ENCODE data around the gene MEGF11. TPM values are rescaled to one million over a fixed set of nuclear protein-coding genes. Genes with fewer than 3 reads are reported as not detected.

MEGF11 gene
- total RNA-seq, 1 experiment from 2014 or later: not detected

- no TSS peak for BruUV-seq (replicated peaks)
- Histone ChIP-seq H3K4me3 (ENCODE audit: low read length) (no peak overlapping the region), H3K4me1 (ENCODE audit: insufficient read depth, low read length) (no peaks in the 10 kb centered on the region), H3K36me3 (ENCODE audit: low read depth, low read length) (no peaks in the 10 kb centered on the region), H3K9me3 (ENCODE audit: low read length) (no peaks in the 10 kb centered on the region), H3K27me3 (ENCODE audit: low read length) (peaks cover 47% of the 10 kb centered on the region), H4K20me1 (ENCODE audit: low read length) (no peaks in the 10 kb centered on the region), H2AFZ (ENCODE audit: low read length) (no peak overlapping the region), H3K9me2 (replicated peaks; ENCODE audit: low read length) (no peaks in the 10 kb centered on the region), H3K79me2 (ENCODE audit: low read length) (no peaks in the 10 kb centered on the region), H3K9ac (ENCODE audit: low read length) (no peak overlapping the region), H3K27ac (ENCODE audit: low read length) (no peak overlapping the region), H3F3A (ENCODE audit: low read length, unreplicated experiment) (no peaks in the 10 kb centered on the region), H3K4me2 (ENCODE audit: low read length) (no peak overlapping the region)
- DNase-seq: no peak
- no peak for ATAC-seq
- no peak for TF ChIP-seq EZH2 (IDR thresholded peaks at IDR 0.05; ENCODE audit: low read length, unreplicated experiment)
- intact Hi-C loops (cut with micrococcal nuclease): no loop called here
- POLR2A ChIA-PET (ENCODE audit: unreplicated experiment): no interaction called here
- CTCF ChIA-PET: no interaction called here
Measured at GRCh38 chr15:66057089-66057488, 196.5 kb downstream of the MEGF11 start.

- ChIA-PET POLR2A (ENCODE audit: unreplicated experiment) (no interaction called here), CTCF (no interaction called here)
- Histone ChIP-seq H3F3A (ENCODE audit: low read length, unreplicated experiment) (no peaks in the 10 kb centered on the region), H3K9me2 (replicated peaks; ENCODE audit: low read length) (no peaks in the 10 kb centered on the region), H3K4me2 (ENCODE audit: low read length) (no peak overlapping the region), H3K27ac (ENCODE audit: low read length) (no peak overlapping the region), H3K79me2 (ENCODE audit: low read length) (no peaks in the 10 kb centered on the region), H3K9ac (ENCODE audit: low read length) (no peak overlapping the region), H3K4me1 (ENCODE audit: insufficient read depth, low read length) (no peaks in the 10 kb centered on the region), H4K20me1 (ENCODE audit: low read length) (no peaks in the 10 kb centered on the region), H3K27me3 (ENCODE audit: low read length) (peaks cover 41% of the 10 kb centered on the region), H3K4me3 (ENCODE audit: low read length) (no peak overlapping the region), H3K9me3 (ENCODE audit: low read length) (no peaks in the 10 kb centered on the region), H3K36me3 (ENCODE audit: low read depth, low read length) (no peaks in the 10 kb centered on the region), H2AFZ (ENCODE audit: low read length) (no peak overlapping the region)
- intact Hi-C loops (cut with micrococcal nuclease): no loop called here
- DNase-seq (no peak), ATAC-seq (no peak)
- no TSS peak for BruUV-seq (replicated peaks)
- no peak for TF ChIP-seq EZH2phosphoT487 (IDR thresholded peaks at IDR 0.05; ENCODE audit: borderline replicate concordance, low read length)
- no peak for TF ChIP-seq CTCF (conservative IDR thresholded peaks at IDR 0.05; ENCODE audit: low read depth, low read length)
- TF ChIP-seq EZH2 (IDR thresholded peaks at IDR 0.05; ENCODE audit: low read length, unreplicated experiment): no peak
Measured at GRCh38 chr15:66053991-66054390, 199.6 kb downstream of the MEGF11 start.

GRCh38 chr15:66051833-66052232 is 201.7 kb downstream of the MEGF11 start:
- Histone ChIP-seq H3K79me2 (ENCODE audit: low read length) (no peaks in the 10 kb centered on the region), H3K9me3 (ENCODE audit: low read length) (no peaks in the 10 kb centered on the region), H3K4me3 (ENCODE audit: low read length) (no peak overlapping the region), H3K27ac (ENCODE audit: low read length) (no peak overlapping the region), H4K20me1 (ENCODE audit: low read length) (no peaks in the 10 kb centered on the region), H2AFZ (ENCODE audit: low read length) (no peak overlapping the region), H3K4me2 (ENCODE audit: low read length) (no peak overlapping the region), H3F3A (ENCODE audit: low read length, unreplicated experiment) (no peaks in the 10 kb centered on the region), H3K9me2 (replicated peaks; ENCODE audit: low read length) (no peaks in the 10 kb centered on the region), H3K9ac (ENCODE audit: low read length) (no peak overlapping the region), H3K4me1 (ENCODE audit: insufficient read depth, low read length) (no peaks in the 10 kb centered on the region), H3K27me3 (ENCODE audit: low read length) (peaks cover 20% of the 10 kb centered on the region; the same call in 1 of the 2 replicates), H3K36me3 (ENCODE audit: low read depth, low read length) (no peaks in the 10 kb centered on the region)
- intact Hi-C loops (cut with micrococcal nuclease): no loop called here
- ATAC-seq: no peak
- TF ChIP-seq EZH2 (IDR thresholded peaks at IDR 0.05; ENCODE audit: low read length, unreplicated experiment) (no peak), EZH2phosphoT487 (IDR thresholded peaks at IDR 0.05; ENCODE audit: borderline replicate concordance, low read length) (no peak), CTCF (conservative IDR thresholded peaks at IDR 0.05; ENCODE audit: low read depth, low read length) (no peak)
- CTCF ChIA-PET: no interaction called here
- POLR2A ChIA-PET (ENCODE audit: unreplicated experiment): no interaction called here
- DNase-seq: no peak
- no TSS peak for BruUV-seq (replicated peaks)
